ENCODE data around the gene SMPX. TPM values are rescaled to one million over a fixed set of nuclear protein-coding genes. Genes with fewer than 3 reads are reported as not detected.

Gene SMPX
- total and polyA plus RNA-seq, 9 of the 15 experiments (the other 6 are each of a cell fraction or from before 2014, with no cell fraction given): not detected

DNA sequence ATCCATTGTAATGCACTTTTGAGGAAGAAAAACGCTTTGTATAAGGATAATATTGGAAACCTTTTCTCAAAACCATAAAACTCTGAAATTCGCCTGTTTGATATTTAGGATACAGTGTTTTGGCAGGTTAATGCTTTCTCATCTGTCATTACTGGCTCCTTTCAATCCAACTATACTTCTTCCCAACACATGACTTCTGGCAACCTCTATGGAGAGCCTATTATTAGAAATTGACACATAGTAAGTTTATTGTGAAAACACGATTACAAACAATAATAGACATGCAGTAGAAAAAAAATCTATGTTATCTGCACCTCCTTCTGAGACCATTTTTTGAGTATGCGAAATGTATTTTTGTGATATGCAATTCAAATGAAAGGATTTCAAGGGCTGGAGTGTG lies 95.2 kb downstream of the SMPX start:
- H3K27ac ChIP-seq (ENCODE audit: extremely low read depth, low read depth, low read length): no peak overlapping the region
- BruUV-seq (replicated peaks): no TSS peak
- POLR2A ChIA-PET: no interaction called here
- no peaks in the 10 kb centered on the region for H4K20me1 ChIP-seq (replicated peaks; ENCODE audit: control insufficient read depth, insufficient read depth, low read length)
- no peaks in the 10 kb centered on the region for H3K9me1 ChIP-seq (ENCODE audit: control insufficient read depth, insufficient read depth, low read length)
- intact Hi-C loops (cut with micrococcal nuclease) (no loop called here), in situ Hi-C loops (cut with MboI) (no loop called here)
- no peak overlapping the region for H3K9ac ChIP-seq (ENCODE audit: insufficient read depth in 1 of 2, low read depth in 2 of 2, low read length in 2 of 2)
- WGBS (ENCODE audit: insufficient coverage, low coverage, missing lambda C conversion rate): 0% methylated on average over 4 of the region's 4 CpGs
- no peaks in the 10 kb centered on the region for H3K36me3 ChIP-seq (ENCODE audit: control insufficient read depth, insufficient read depth, low read length)
- no peak for FAIRE-seq
- H3K27me3 ChIP-seq (ENCODE audit: control insufficient read depth in 2 of 2, insufficient read depth in 2 of 2, low read length in 2 of 2): no peaks in the 10 kb centered on the region
- H3K4me3 ChIP-seq: no peak overlapping the region
- H3K4me2 ChIP-seq (ENCODE audit: insufficient read depth, low read length): no peak overlapping the region
- H3K9me3 ChIP-seq (replicated peaks; ENCODE audit: control insufficient read depth, insufficient read depth, low read depth, low read length): no peaks in the 10 kb centered on the region
- no peak for ATAC-seq
- CTCF ChIA-PET (ENCODE audit: low intra/inter-chr PET ratio): no interaction called here
- H2AFZ ChIP-seq (ENCODE audit: low read depth, low read length): no peak overlapping the region
- DNase-seq (ENCODE audit: extremely low read depth in 1 of 4, low spot score in 3 of 4): no peak
- H3K4me1 ChIP-seq (replicated peaks in 1 of 2; ENCODE audit: control insufficient read depth in 2 of 2, insufficient read depth in 2 of 2, low read length in 2 of 2): no peaks in the 10 kb centered on the region; a peak in 1 of 5 replicates
- H3K79me2 ChIP-seq (ENCODE audit: control insufficient read depth, insufficient read depth, low read length): no peaks in the 10 kb centered on the region
- TF ChIP-seq MEF2D (tag; conservative IDR thresholded peaks at IDR 0.05; ENCODE audit: low read depth): no peak
- no peak for TF ChIP-seq GABPB1 (CRISPR knock-in tag; IDR thresholded peaks at IDR 0.05)
- no peak for TF ChIP-seq BHLHE40 (IDR thresholded peaks at IDR 0.05; ENCODE audit: low read length)
- TF ChIP-seq ZKSCAN1 (IDR thresholded peaks at IDR 0.05; ENCODE audit: low read depth, low read length): no peak
- no peak for TF ChIP-seq NONO (IDR thresholded peaks at IDR 0.05; ENCODE audit: low read depth in 2 of 2, low read length in 1 of 2)
- TF ChIP-seq ZNF146 (CRISPR knock-in tag; IDR thresholded peaks at IDR 0.05; ENCODE audit: unreplicated experiment): no peak
- TF ChIP-seq SAP30 (IDR thresholded peaks at IDR 0.05; ENCODE audit: borderline replicate concordance, insufficient read depth, low read depth, low read length, poor library complexity, severe bottlenecking): no peak
- TF ChIP-seq NCOA6 (IDR thresholded peaks at IDR 0.05): no peak
- TF ChIP-seq, protein P1, sequence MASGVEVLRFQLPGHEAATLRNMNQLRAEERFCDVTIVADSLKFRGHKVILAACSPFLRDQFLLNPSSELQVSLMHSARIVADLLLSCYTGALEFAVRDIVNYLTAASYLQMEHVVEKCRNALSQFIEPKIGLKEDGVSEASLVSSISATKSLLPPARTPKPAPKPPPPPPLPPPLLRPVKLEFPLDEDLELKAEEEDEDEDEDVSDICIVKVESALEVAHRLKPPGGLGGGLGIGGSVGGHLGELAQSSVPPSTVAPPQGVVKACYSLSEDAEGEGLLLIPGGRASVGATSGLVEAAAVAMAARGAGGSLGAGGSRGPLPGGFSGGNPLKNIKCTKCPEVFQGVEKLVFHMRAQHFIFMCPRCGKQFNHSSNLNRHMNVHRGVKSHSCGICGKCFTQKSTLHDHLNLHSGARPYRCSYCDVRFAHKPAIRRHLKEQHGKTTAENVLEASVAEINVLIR (CRISPR knock-in tag; IDR thresholded peaks at IDR 0.05): no peak
- no peak for TF ChIP-seq ZNF586 (CRISPR knock-in tag; conservative IDR thresholded peaks at IDR 0.05)
- no peak for TF ChIP-seq ZNF282 (CRISPR knock-in tag; IDR thresholded peaks at IDR 0.05)
- TF ChIP-seq, protein P2, sequence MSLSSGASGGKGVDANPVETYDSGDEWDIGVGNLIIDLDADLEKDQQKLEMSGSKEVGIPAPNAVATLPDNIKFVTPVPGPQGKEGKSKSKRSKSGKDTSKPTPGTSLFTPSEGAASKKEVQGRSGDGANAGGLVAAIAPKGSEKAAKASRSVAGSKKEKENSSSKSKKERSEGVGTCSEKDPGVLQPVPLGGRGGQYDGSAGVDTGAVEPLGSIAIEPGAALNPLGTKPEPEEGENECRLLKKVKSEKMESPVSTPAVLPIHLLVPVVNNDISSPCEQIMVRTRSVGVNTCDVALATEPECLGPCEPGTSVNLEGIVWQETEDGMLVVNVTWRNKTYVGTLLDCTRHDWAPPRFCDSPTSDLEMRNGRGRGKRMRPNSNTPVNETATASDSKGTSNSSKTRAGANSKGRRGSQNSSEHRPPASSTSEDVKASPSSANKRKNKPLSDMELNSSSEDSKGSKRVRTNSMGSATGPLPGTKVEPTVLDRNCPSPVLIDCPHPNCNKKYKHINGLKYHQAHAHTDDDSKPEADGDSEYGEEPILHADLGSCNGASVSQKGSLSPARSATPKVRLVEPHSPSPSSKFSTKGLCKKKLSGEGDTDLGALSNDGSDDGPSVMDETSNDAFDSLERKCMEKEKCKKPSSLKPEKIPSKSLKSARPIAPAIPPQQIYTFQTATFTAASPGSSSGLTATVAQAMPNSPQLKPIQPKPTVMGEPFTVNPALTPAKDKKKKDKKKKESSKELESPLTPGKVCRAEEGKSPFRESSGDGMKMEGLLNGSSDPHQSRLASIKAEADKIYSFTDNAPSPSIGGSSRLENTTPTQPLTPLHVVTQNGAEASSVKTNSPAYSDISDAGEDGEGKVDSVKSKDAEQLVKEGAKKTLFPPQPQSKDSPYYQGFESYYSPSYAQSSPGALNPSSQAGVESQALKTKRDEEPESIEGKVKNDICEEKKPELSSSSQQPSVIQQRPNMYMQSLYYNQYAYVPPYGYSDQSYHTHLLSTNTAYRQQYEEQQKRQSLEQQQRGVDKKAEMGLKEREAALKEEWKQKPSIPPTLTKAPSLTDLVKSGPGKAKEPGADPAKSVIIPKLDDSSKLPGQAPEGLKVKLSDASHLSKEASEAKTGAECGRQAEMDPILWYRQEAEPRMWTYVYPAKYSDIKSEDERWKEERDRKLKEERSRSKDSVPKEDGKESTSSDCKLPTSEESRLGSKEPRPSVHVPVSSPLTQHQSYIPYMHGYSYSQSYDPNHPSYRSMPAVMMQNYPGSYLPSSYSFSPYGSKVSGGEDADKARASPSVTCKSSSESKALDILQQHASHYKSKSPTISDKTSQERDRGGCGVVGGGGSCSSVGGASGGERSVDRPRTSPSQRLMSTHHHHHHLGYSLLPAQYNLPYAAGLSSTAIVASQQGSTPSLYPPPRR (CRISPR knock-in tag; IDR thresholded peaks at IDR 0.05; ENCODE audit: borderline replicate concordance): no peak
- TF ChIP-seq, protein P3, sequence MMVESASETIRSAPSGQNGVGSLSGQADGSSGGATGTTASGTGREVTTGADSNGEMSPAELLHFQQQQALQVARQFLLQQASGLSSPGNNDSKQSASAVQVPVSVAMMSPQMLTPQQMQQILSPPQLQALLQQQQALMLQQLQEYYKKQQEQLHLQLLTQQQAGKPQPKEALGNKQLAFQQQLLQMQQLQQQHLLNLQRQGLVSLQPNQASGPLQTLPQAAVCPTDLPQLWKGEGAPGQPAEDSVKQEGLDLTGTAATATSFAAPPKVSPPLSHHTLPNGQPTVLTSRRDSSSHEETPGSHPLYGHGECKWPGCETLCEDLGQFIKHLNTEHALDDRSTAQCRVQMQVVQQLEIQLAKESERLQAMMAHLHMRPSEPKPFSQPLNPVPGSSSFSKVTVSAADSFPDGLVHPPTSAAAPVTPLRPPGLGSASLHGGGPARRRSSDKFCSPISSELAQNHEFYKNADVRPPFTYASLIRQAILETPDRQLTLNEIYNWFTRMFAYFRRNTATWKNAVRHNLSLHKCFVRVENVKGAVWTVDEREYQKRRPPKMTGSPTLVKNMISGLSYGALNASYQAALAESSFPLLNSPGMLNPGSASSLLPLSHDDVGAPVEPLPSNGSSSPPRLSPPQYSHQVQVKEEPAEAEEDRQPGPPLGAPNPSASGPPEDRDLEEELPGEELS (CRISPR knock-in tag; IDR thresholded peaks at IDR 0.05; ENCODE audit: borderline replicate concordance): no peak
- no peak for TF ChIP-seq MBD2 (IDR thresholded peaks at IDR 0.05; ENCODE audit: borderline replicate concordance, low read depth)

All from K562 (cell line).